Keratinocyte (primary cell): ENCODE data around the gene ZNF345.

Source experiments
- CTCF ChIP-seq, 3 experiments: IDR thresholded peaks in 1 of 3; conservative IDR thresholded peaks in 1 of 3; optimal IDR thresholded peaks in 1 of 3; 2 replicates in 2 of 3; 3 replicates in 1 of 3; pipeline versions ENCODE3 to v1.5.1; 2011; ENCODE audit warnings: low read length in 3 of 3, mild to moderate bottlenecking in 3 of 3, moderate library complexity in 2 of 3, control low read depth in 1 of 3, inconsistent platforms in 1 of 3; ENCODE audit not compliant: insufficient read depth in 2 of 3; ENCODE audit errors: extremely low read depth in 1 of 3
- EZH2 ChIP-seq: IDR thresholded peaks from one replicate; pipeline ENCODE4 v1.6.1; 2012; ENCODE audit warnings: inconsistent platforms, mild to moderate bottlenecking, low read length, moderate library complexity

- no peak for TF ChIP-seq CTCF (optimal IDR thresholded peaks at IDR 0.05 in 1 of 3, IDR thresholded peaks at IDR 0.05 in 1 of 3, conservative IDR thresholded peaks at IDR 0.05 in 1 of 3; ENCODE audit: extremely low read depth in 1 of 3, insufficient read depth in 2 of 3, low read length in 3 of 3)
- TF ChIP-seq EZH2, result no peak
Measured at GRCh38 chr19:36916991-36917390, 66.3 kb downstream of the ZNF345 start.
